NCI-H2081 (cell line): ENCODE results near the gene SMCO1.
"Not testable (repeated sequence)": the region's sequence is repeated elsewhere in the genome, so short reads cannot be mapped to it uniquely, and the experiment has no call there.

Experiments
- DNase-seq, 2 experiments: peaks; one replicate each; lab custom pipeline; 2025; lab: John Stamatoyannopoulos, UW

The SMCO1 gene

GRCh38 chr3:196492080-196492479 lies 23.1 kb downstream of the SMCO1 start:
- DNase-seq: no peak

DNA sequence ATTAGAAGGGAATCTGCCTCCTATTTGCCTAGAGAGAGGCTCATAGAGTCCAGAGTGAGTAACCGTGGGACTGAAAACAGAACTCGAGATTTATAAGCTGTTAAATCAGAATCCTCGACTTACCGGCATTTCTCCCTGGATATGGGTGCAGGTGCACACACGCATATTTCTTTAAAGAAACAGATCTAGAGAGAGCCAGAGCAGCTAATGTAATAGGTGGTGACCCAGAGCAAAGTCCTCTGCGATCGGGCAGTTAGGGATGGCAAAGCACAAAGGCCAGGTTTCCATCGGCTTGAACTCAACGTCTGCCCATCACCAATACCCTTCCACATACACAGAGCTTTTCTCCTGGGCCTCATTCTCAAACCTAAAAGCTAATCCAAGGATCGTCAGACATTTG lies 25.4 kb downstream of the SMCO1 start:
- DNase-seq: no peak

DNA sequence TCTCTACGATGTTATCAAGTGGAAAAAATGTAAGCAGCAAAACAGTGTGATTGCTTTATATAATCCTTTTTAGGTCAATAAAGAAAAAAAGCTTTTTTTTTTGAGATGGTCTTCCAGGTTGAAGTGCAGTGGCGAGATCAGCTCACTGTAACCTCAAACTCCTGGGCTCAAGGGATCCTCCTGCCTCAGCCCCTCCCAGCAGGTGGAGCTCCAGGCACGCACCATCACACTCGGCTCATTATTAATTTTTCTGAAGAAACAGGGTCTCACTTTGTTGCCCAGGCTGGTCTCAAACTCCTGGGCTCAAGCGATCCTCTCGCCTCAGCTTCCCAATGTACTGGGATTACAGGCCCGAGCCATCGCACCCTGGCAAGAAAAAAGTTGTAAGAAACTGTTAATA lies 28.9 kb downstream of the SMCO1 start:
- DNase-seq: no peak

DNA sequence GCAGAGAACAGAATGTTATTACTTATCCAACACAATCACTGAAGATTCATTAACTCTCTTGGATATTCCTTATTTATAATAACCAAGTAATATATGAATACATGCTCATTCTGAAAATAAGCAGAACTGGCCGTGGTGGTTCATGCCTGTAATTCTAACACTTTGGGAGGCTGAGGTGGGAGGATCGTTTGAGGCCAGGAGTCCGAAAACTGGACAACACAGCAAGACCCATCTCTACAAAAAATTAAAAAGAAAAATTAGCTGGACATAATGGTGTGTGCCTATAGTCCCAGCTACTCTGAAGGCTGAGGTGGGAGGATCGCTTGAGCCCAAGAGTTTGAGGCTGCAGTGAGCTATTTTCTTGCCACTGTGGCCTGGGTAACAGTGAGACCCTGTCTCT lies 37.5 kb downstream of the SMCO1 start:
- DNase-seq: no peak

DNA sequence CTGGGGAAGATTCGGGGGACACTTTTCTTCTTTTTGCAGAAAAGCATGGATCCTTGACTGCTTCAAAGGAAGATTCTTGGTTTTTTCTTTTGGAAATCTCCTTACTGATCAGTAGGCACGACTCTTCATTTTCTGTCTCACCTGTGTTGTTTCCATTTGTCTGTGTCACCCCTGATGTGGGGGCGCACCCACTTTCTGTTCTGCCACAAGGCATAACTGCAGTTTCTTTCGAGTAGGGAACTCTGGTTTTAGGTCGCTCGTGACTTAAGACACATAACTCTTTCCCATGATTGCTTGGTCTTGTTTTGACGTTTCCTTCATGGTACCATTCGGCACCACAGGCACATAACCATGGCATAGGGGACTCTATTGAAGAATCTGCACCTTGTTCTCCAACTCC lies 42.9 kb downstream of the SMCO1 start:
- DNase-seq: no peak

DNA sequence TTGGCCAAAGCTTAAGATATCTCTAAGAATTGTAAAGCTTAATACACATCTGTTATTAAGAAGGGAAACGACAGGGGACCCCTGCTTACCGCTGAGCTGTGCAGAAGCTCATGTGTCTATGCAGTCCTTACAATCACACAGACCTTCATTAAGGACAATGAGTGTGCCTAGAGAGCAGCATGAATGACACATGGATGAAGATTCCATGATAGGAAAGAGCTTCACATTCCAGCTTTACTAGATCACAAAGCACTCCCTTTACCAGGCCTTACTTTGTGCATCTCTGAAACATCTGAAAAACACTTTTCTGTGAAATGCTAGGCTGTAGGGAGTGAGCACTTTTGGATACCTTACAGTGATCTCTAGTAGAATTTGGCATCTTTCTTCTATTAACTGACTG lies 43.6 kb downstream of the SMCO1 start:
- no peak for DNase-seq

GRCh38 chr3:196470182-196470581 lies 45.0 kb downstream of the SMCO1 start:
- not testable (repeated sequence) for DNase-seq

DNA sequence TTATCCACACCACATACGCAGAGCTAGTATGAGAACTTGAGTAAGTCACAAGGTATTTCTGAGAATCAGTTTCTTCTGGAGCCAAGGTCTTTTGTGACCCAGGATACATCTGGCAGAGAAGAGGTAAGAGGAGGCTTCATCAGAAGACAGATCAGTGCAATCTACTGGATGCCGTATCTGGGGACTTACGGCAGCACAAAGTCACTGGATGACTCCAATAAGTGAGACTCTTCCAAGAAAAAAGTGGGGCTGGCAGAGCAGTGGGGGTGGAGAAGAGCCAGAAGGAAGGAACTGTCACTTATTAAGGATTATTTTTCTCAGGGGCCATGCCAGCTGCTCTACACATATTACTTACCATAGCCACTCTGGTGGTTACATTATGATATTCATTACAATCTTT lies 51.3 kb downstream of the SMCO1 start:
- no peak for DNase-seq

DNA sequence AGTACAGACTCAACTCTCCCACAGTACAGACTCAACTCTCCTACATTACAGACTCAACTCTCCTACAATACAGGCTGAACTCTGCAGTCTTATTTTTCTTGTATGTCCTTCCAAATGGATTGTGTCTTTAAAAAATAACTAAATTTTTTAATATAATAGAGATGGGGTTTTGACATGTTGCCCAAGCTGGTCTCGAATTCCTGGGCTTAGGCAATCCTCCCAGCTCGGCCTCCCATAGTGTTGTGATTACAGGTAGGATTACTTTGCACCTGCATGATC lies 51.7 kb downstream of the SMCO1 start:
- no peak for DNase-seq

- DNase-seq: not testable (repeated sequence)
These were observed 52.3 kb downstream of the SMCO1 start for GRCh38 chr3:196462680-196463477.

DNA sequence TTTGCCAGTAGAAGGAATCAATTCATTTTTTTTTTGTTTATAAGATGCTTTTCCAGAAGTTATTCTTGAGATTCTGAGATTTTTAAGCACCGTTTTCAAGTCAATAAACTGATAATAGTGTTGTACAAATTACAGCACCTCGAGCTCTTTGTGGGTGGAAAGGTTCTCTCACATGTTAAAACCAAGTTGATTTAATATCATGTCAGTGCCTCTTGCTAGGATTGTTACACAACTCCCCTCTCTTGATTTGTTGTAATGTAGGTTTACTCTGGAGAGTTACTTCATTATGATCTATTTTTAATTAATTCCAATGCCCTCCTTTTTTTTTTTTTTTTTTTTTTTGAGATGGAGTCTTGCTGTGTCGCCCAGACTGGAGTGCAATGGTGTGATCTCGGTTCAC lies 57.1 kb downstream of the SMCO1 start:
- no peak for DNase-seq

DNA sequence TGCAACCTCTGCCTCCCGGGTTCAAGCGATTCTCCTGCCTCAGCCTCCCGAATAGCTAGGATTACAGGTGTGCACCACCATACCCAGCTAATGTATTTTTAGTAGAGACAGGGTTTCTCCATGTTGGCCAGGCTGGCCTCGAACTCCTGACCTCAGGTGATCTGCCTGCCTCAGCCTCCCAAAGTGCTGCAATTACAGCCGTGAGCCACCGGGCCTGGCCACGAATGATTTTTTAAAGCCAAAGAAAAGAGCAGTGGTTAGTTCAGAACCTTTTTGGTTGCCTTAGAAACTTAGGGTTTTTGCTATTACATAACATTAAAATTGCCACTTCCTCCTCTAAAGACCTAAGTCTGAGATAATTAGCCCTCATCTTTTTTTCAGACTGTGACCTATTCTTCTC lies 57.7 kb downstream of the SMCO1 start:
- not testable (repeated sequence) for DNase-seq
